Endothelial cell of umbilical vein (primary cell): ENCODE results near the gene DIDO1. TPM values are rescaled to one million over a fixed set of nuclear protein-coding genes. Genes with fewer than 3 reads are reported as not detected.

Source experiments
- BruUV-seq: library from RNA; stranded (reverse); fragments of 400-500 nt; replicated peaks from 2 replicates; lab custom pipeline; 2021; lab: Mats Ljungman, UMichigan
- CTCF ChIA-PET: fragments of 300-600, 350-600 bp; sonication (Branson Sonifier 250); formaldehyde crosslinking; loops from one replicate; lab custom pipeline; 2021; ENCODE audit warnings: antibody characterized with exemption, inconsistent platforms; lab: Charles Lee
- POLR2A ChIA-PET: fragments of 300-600, 350-600 bp; sonication (Branson Sonifier 250); formaldehyde crosslinking; loops from one replicate; lab custom pipeline; 2021; ENCODE audit warnings: antibody characterized with exemption, inconsistent platforms; lab: Charles Lee
- DNase-seq: peaks from one replicate; pipeline ENCODE4 v3.0.0-alpha.2; 2011; ENCODE audit warnings: low read depth, low spot score
- FAIRE-seq: peaks from 2 replicates; lab custom pipeline; 2011; peaks lifted over from hg19 to GRCh38; lab: Jason Lieb, UNC
- H2AFZ ChIP-seq: 2 replicates; pipeline ENCODE4 v1.6.0; 2012; ENCODE audit warnings: low read depth, low read length, control low read depth, inconsistent platforms
- H3K27ac ChIP-seq: 2 replicates; pipeline ENCODE4 v1.5.1; 2011; ENCODE audit warnings: low read depth, mild to moderate bottlenecking, control low read depth, low read length, moderate library complexity; ENCODE audit not compliant: insufficient read depth
- H3K27me3 ChIP-seq, 2 experiments: 2 replicates each; pipeline versions ENCODE4 v1.6.0 to v1.6.1; 2011; ENCODE audit warnings: low read length in 2 of 2, mixed read lengths in 1 of 2; ENCODE audit not compliant: control insufficient read depth in 2 of 2, insufficient read depth in 2 of 2
- H3K36me3 ChIP-seq, 2 experiments: 2 replicates in 1 of 2; 3 replicates in 1 of 2; pipeline ENCODE4 v1.5.1; 2011; ENCODE audit warnings: low read length in 2 of 2, mild to moderate bottlenecking in 1 of 2, moderate library complexity in 1 of 2; ENCODE audit not compliant: control insufficient read depth in 2 of 2, insufficient read depth in 2 of 2; ENCODE audit errors: extremely low read depth in 1 of 2
- H3K4me1 ChIP-seq: 3 replicates; pipeline ENCODE4 v1.5.1; 2011; ENCODE audit warnings: mild to moderate bottlenecking, low read length; ENCODE audit not compliant: control insufficient read depth, insufficient read depth; ENCODE audit errors: extremely low read depth
- H3K4me2 ChIP-seq: 2 replicates; pipeline ENCODE4 v1.6.1; 2011; ENCODE audit warnings: low read length, control low read depth, mixed read lengths; ENCODE audit not compliant: insufficient read depth
- H3K4me3 ChIP-seq, 3 experiments: fragments of 200-600 bp in 1 of 3; sonication (generic), shearing (Covaris generic) in 1 of 3; replicated peaks in 1 of 3; 2 replicates each; pipeline ENCODE4 v1.5.1; 2011 to 2016; ENCODE audit warnings: control low read depth in 3 of 3, low read length in 3 of 3, mild to moderate bottlenecking in 2 of 3, inconsistent platforms in 1 of 3, low read depth in 1 of 3, moderate library complexity in 1 of 3; ENCODE audit not compliant: insufficient read depth in 1 of 3
- H3K79me2 ChIP-seq: 2 replicates; pipeline ENCODE4 v1.6.0; 2012; ENCODE audit warnings: low read length, inconsistent platforms; ENCODE audit not compliant: control insufficient read depth, insufficient read depth
- H3K9ac ChIP-seq: replicated peaks from 2 replicates; pipeline ENCODE3; 2011; ENCODE audit warnings: low read length, control low read depth; ENCODE audit not compliant: insufficient read depth; ENCODE audit errors: extremely low read depth
- H3K9me1 ChIP-seq: replicated peaks from 3 replicates; pipeline ENCODE4 v1.6.0; 2011; ENCODE audit warnings: mild to moderate bottlenecking, low read length; ENCODE audit not compliant: control insufficient read depth, insufficient read depth; ENCODE audit errors: extremely low read depth
- H3K9me3 ChIP-seq: replicated peaks from 2 replicates; pipeline ENCODE4 v1.5.1; 2012; ENCODE audit warnings: low read length, inconsistent platforms; ENCODE audit not compliant: control insufficient read depth, insufficient read depth
- H4K20me1 ChIP-seq: replicated peaks from 2 replicates; pipeline ENCODE3; 2011; ENCODE audit warnings: mild to moderate bottlenecking, low read length; ENCODE audit not compliant: control insufficient read depth, insufficient read depth; ENCODE audit errors: extremely low read depth
- CTCF ChIP-seq, 2 donors: IDR thresholded peaks; 1 replicate in 1 of 2; 2 replicates in 1 of 2; pipeline ENCODE4 v1.5.1; 2011; ENCODE audit warnings: low read length in 2 of 2, mild to moderate bottlenecking in 2 of 2, moderate library complexity in 2 of 2, control low read depth in 1 of 2, inconsistent platforms in 1 of 2, low read depth in 1 of 2; ENCODE audit not compliant: insufficient read depth in 1 of 2; ENCODE audit errors: extremely low read depth in 1 of 2
- EZH2 ChIP-seq: IDR thresholded peaks from 2 replicates; pipeline ENCODE4 v1.6.1; 2012; ENCODE audit warnings: borderline replicate concordance, low read depth, mild to moderate bottlenecking, moderate library complexity, low read length, inconsistent platforms; ENCODE audit not compliant: severe bottlenecking
- FOS ChIP-seq: IDR thresholded peaks from 2 replicates; pipeline ENCODE4 v1.6.1; 2011; ENCODE audit warnings: mild to moderate bottlenecking, low read length, moderate library complexity, borderline replicate concordance; ENCODE audit not compliant: insufficient read depth
- GATA2 ChIP-seq: IDR thresholded peaks from 2 replicates; pipeline ENCODE4 v1.7.0; 2011; ENCODE audit warnings: low read depth, mild to moderate bottlenecking, moderate library complexity, mixed read lengths, low read length; ENCODE audit not compliant: insufficient read length, insufficient read depth
- JUN ChIP-seq: IDR thresholded peaks from 2 replicates; pipeline ENCODE4 v1.6.1; 2011; ENCODE audit warnings: borderline replicate concordance, low read depth; ENCODE audit not compliant: insufficient read length, insufficient read depth
- MAX ChIP-seq: IDR thresholded peaks from 2 replicates; pipeline ENCODE4 v1.6.1; 2011; ENCODE audit not compliant: insufficient read depth, insufficient read length
- MYC ChIP-seq: IDR thresholded peaks from one replicate; pipeline ENCODE4 v1.6.1; 2011; ENCODE audit warnings: mild to moderate bottlenecking, low read depth, low read length
- POLR2A ChIP-seq: IDR thresholded peaks from 2 replicates; pipeline ENCODE4 v1.6.1; 2012; ENCODE audit warnings: low read depth, mild to moderate bottlenecking, control low read depth, low read length
- POLR2AphosphoS5 ChIP-seq: IDR thresholded peaks from 2 replicates; pipeline ENCODE4 v1.6.1; 2012; ENCODE audit warnings: low read depth, mild to moderate bottlenecking, control low read depth, low read length, moderate library complexity; ENCODE audit not compliant: insufficient read depth
- dilution Hi-C: fragments of 300-500 bp; cut with MboI; formaldehyde crosslinking; loops from one replicate; pipeline ENCODE4 v1.15.0; 2019; ENCODE audit warnings: low sequenced_read_pairs; ENCODE audit not compliant: extremely low pct_ligation_motif_present
- intact Hi-C: fragments of 100-400 bp; cut with micrococcal nuclease; formaldehyde crosslinking; loops from one replicate; pipeline ENCODE4 v1.10.0; 2022
- polyA plus RNA-seq, 4 experiments: library from polyadenylated mRNA; depleted of rRNA in 3 of 4; stranded (reverse) in 3 of 4; unstranded in 1 of 4; fragments of >200 nt; gene quantifications; 2 replicates each; pipeline versions ENCODE4 v1.2.1 to v1.2.3, GENCODE V29; 2011 to 2012; ENCODE audit warnings: missing spikeins in 1 of 4
- total RNA-seq: library from RNA; stranded (reverse); gene quantifications from 2 replicates; pipeline ENCODE4 v1.2.3, GENCODE V29; 2021

DIDO1 gene
- total and polyA plus RNA-seq, 2 donors (not counting 3 experiments of a cell fraction or from before 2014, with no cell fraction given): 22.1 to 51.2 TPM

GRCh38 chr20:62888406-62888805 is 37.9 kb downstream of the DIDO1 start:
- intact Hi-C loops (no loop called here), dilution Hi-C loops (no loop called here)
- Histone ChIP-seq H3K4me3 (no peak overlapping the region), H3K27ac (no peak overlapping the region), H3K27me3 (no peaks in the 10 kb centered on the region), H3K4me1 (no peaks in the 10 kb centered on the region), H4K20me1 (no peaks in the 10 kb centered on the region), H2AFZ (no peak overlapping the region), H3K9me3 (no peaks in the 10 kb centered on the region), H3K4me2 (no peak overlapping the region), H3K36me3 (peaks cover 24 to 52% of the 10 kb centered on the region in 2 experiments), H3K79me2 (no peaks in the 10 kb centered on the region), H3K9me1 (no peaks in the 10 kb centered on the region), H3K9ac (no peak overlapping the region)
- FAIRE-seq (no peak), DNase-seq (no peak)
- ChIA-PET CTCF (interaction anchor here (1.8 to 4.7 kb wide), 2 partner anchors 9 to 13 kb away, joined by 7 to 30 read pairs; no protein-coding TSS in a partner anchor), POLR2A (no interaction called here)
- TF ChIP-seq JUN (no peak), POLR2AphosphoS5 (no peak), POLR2A (no peak), CTCF (IDR thresholded peaks at IDR 0.05; ENCODE audit: extremely low read depth in 1 of 2, insufficient read depth in 1 of 2, low read depth in 1 of 2, low read length in 2 of 2) (no peak), MYC (no peak), MAX (no peak), EZH2 (no peak), GATA2 (no peak), FOS (no peak)
- no TSS peak for BruUV-seq
